GM13976 (cell line): ENCODE results near the gene NTM.

ENCODE experiments used
- DNase-seq: peaks from one replicate; pipeline ENCODE4 v3.0.0; 2012; ENCODE audit warnings: low spot score
- CTCF ChIP-seq: IDR thresholded peaks from 2 replicates; pipeline ENCODE4 v1.5.1; 2012; ENCODE audit warnings: borderline replicate concordance, mild to moderate bottlenecking; ENCODE audit not compliant: insufficient read depth; ENCODE audit errors: extremely low read depth, missing control alignments, control extremely low read depth
- in situ Hi-C: fragments of 300-500 bp; cut with MboI; formaldehyde crosslinking; loops from one replicate; pipeline ENCODE4 v1.12.0; 2022; ENCODE audit warnings: low sequenced_read_pairs, mixed read lengths, inconsistent platforms; ENCODE audit not compliant: unreplicated experiment

Gene NTM

DNA sequence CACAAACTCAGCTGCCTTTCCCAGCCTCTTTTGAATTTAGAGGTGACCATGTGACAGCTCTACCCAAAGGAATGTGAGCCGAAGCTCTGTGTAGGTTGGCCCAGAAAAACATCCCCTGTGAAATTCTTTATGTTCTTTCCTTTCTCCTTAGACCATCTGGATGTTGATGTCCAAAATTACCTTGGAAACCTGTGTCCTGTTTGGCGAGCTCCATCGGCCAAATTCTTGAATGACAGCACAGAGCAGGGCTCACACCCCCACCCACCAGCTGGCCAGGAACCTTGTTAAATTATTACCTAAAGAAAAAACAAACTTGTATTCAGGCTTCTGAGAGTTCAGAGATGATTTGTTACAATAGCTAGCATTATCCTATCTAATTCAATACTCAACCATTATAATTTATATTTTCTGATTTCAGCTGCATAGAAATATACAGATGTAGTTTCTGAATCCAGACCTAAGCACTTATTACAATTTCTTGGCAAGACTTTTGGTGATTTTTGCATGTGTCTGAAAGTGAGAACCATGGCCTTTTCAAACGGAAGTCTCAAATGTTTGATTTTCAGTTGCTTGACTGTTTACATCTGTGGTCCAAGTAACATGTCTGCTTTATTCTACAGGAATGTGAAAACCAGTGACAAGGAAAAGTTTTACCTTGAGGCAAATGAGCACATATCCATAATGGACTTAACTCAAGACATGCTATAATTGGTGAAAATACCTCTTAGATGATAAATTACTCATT, 554.2 kb downstream of the NTM start:
- in situ Hi-C loops = no loop called here
- no peak for TF ChIP-seq CTCF
- no peak for DNase-seq

DNA sequence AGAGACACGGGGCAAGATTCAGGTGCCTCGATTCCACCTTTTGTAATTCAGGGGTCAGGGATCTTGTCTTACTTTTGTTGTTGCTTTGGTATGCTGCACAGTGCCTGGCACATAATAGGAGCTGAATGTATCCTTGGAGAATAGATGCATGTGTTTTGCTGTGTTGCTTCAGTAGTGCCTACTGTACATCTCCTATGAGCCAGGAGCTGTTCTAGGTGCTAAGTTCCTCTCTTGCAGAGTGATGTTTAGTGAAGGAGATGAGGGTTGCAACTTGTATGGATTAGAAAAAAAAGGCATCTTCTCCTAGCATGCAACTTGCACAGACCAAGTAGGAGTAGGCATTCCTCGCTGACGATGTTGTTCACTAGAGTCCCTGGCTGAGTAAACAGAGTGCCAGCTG, 555.4 kb downstream of the NTM start:
- in situ Hi-C loops = no loop called here
- no peak for TF ChIP-seq CTCF

DNA sequence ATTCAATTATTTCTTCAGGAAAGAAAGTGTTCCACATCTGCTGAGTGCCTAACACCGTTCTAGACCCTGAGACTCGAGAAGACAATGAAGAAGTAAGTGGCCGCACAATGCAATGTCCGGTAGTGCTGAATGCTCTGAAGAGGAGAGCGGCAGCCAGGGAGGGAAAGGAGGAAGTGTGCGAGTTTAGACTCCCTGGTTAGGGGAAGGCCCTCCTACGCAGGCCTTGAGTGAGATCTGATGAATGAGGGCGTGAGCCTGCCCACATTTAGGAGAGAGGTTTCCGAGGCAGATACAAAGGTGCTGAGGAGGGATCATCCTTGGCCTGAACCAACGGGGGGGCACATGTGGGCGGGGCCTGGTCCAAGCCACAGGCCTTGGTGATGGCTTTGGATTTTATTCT, 558.6 kb downstream of the NTM start:
- no peak for TF ChIP-seq CTCF
- in situ Hi-C loops = no loop called here
- no peak for DNase-seq

More for the DNA sequence above, 555.4 kb downstream of the NTM start:
- DNase-seq = no peak

- no peak for DNase-seq
- in situ Hi-C loops = no loop called here
- no peak for TF ChIP-seq CTCF
Measured at GRCh38 chr11:131932584-131933325, 562.3 kb downstream of the NTM start.

DNA sequence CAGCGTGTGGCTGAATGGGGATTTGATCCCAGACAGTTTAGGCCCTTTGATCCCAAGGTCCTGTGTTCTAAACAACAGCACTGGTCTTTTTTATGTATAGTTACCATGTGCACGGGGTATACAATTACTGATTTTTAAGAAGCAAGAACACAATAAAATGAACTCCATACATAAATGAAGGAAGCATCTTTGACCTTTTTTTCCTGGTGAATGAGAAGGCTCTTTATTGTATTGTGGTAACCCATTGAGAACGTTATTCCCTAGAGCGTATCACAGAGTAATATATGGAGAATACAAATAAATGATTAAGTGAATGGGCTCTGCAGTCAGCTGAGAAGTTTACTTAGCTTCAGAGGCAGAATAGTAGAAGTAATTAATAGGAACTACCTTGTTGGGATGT, 563.6 kb downstream of the NTM start:
- in situ Hi-C loops = no loop called here
- no peak for DNase-seq
- TF ChIP-seq CTCF = no peak

DNA sequence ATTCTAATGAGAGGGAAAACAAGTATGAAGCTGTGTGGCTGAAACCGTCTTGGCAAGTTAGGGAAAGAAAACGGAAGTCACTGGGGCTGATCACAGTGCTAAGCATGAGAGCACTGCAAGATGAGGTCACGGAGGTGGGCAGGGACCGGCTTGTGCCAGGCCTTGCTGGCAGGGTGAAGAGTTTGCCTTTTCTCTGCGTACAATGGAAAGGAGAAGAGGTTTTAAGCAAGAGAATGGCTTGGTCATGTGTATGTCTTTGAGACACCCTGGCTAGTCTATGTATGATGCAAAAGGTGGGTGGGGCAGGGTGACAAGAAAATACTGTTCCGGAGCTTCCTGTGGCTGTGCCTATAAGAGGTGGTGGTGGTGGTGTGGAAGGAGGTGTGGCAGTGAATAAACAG, 567.9 kb downstream of the NTM start:
- DNase-seq = no peak
- no peak for TF ChIP-seq CTCF
- in situ Hi-C loops = no loop called here
